Retinal pigment epithelial cell (primary cell): ENCODE data around the gene RAVER2.

ENCODE experiments used
- DNase-seq: peaks from one replicate; pipeline ENCODE4 v3.0.0-alpha.2; 2010; ENCODE audit warnings: low read depth
- H3K4me3 ChIP-seq: 2 replicates; pipeline ENCODE4 v1.5.1; 2011; ENCODE audit warnings: mild to moderate bottlenecking, low read length, control low read depth, moderate library complexity
- TF ChIP-seq, protein P1 (sequence below): conservative IDR thresholded peaks from 2 replicates; pipeline ENCODE4 v1.5.1; 2011; ENCODE audit warnings: low read depth, low read length, control low read depth, inconsistent platforms

RAVER2 gene

DNA sequence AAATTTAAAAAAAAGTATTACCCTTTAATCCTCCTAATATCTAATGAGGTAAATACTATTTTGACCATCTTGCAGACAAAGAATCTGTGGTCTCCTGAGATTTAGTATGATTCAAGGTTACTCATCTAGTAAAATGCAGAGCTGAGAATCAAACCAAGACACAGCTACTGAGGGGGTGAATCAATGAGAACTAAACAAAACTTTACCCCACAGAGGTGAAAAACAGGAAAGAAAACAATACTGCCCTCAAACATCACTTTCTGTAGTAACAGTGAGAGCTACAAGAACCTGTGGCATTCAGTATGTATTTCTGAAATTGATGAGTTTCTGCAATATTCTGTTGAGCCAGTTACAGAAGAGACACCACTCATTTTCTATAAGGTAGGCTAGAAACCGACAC is 136.4 kb downstream of the RAVER2 start:
- TF ChIP-seq, protein P1, sequence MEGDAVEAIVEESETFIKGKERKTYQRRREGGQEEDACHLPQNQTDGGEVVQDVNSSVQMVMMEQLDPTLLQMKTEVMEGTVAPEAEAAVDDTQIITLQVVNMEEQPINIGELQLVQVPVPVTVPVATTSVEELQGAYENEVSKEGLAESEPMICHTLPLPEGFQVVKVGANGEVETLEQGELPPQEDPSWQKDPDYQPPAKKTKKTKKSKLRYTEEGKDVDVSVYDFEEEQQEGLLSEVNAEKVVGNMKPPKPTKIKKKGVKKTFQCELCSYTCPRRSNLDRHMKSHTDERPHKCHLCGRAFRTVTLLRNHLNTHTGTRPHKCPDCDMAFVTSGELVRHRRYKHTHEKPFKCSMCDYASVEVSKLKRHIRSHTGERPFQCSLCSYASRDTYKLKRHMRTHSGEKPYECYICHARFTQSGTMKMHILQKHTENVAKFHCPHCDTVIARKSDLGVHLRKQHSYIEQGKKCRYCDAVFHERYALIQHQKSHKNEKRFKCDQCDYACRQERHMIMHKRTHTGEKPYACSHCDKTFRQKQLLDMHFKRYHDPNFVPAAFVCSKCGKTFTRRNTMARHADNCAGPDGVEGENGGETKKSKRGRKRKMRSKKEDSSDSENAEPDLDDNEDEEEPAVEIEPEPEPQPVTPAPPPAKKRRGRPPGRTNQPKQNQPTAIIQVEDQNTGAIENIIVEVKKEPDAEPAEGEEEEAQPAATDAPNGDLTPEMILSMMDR = no peak

More for the DNA sequence above, 136.4 kb downstream of the RAVER2 start:
- DNase-seq = no peak
- no peak overlapping the region for H3K4me3 ChIP-seq
